ENCODE measurements around the gene PARVA.

PARVA gene

GRCh38 chr11:12573707-12574485, 196.5 kb downstream of the PARVA start:
- TF ChIP-seq CTCF (IDR thresholded peaks at IDR 0.05; ENCODE audit: borderline replicate concordance, insufficient read depth, low read depth, low read length), result no peak
- H3K4me3 ChIP-seq (ENCODE audit: low read depth, low read length), result no peak overlapping the region

GRCh38 chr11:12577725-12578644, 200.6 kb downstream of the PARVA start:
- no peak overlapping the region for H3K4me3 ChIP-seq (ENCODE audit: low read depth, low read length)
- 0 out of 2 replicates have a peak, but pooled peaks have one; percentile 13 for TF ChIP-seq CTCF (IDR thresholded peaks at IDR 0.05; ENCODE audit: borderline replicate concordance, insufficient read depth, low read depth, low read length)

- TF ChIP-seq CTCF (IDR thresholded peaks at IDR 0.05; ENCODE audit: borderline replicate concordance, insufficient read depth, low read depth, low read length), result no peak
- H3K4me3 ChIP-seq (ENCODE audit: low read depth, low read length), result no peak overlapping the region
Observed at GRCh38 chr11:12581416-12581815, 204.0 kb downstream of the PARVA start.

- H3K4me3 ChIP-seq (ENCODE audit: low read depth, low read length), result no peak overlapping the region
- TF ChIP-seq CTCF (IDR thresholded peaks at IDR 0.05; ENCODE audit: borderline replicate concordance, insufficient read depth, low read depth, low read length), result no peak
Observed at GRCh38 chr11:12581923-12582322, 204.6 kb downstream of the PARVA start.
